DND-41 (cell line): ENCODE data around the gene PHTF1.

Experiments
- EZH2 ChIP-seq: IDR thresholded peaks from 3 replicates; pipeline ENCODE4 v1.6.1; 2012; ENCODE audit warnings: borderline replicate concordance, low read depth, mild to moderate bottlenecking, moderate library complexity, low read length, inconsistent platforms; ENCODE audit not compliant: severe bottlenecking
- TF ChIP-seq, protein P1 (sequence below): IDR thresholded peaks from 2 replicates; pipeline ENCODE4 v1.5.1; 2012; ENCODE audit warnings: borderline replicate concordance, low read length, moderate library complexity, mild to moderate bottlenecking; ENCODE audit not compliant: poor library complexity, severe bottlenecking; ENCODE audit errors: extremely low read depth

GRCh38 chr1:113800487-113800886 lies 41.2 kb upstream of the PHTF1 start:
- TF ChIP-seq, protein P1, sequence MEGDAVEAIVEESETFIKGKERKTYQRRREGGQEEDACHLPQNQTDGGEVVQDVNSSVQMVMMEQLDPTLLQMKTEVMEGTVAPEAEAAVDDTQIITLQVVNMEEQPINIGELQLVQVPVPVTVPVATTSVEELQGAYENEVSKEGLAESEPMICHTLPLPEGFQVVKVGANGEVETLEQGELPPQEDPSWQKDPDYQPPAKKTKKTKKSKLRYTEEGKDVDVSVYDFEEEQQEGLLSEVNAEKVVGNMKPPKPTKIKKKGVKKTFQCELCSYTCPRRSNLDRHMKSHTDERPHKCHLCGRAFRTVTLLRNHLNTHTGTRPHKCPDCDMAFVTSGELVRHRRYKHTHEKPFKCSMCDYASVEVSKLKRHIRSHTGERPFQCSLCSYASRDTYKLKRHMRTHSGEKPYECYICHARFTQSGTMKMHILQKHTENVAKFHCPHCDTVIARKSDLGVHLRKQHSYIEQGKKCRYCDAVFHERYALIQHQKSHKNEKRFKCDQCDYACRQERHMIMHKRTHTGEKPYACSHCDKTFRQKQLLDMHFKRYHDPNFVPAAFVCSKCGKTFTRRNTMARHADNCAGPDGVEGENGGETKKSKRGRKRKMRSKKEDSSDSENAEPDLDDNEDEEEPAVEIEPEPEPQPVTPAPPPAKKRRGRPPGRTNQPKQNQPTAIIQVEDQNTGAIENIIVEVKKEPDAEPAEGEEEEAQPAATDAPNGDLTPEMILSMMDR, result no peak
- TF ChIP-seq EZH2, result no peak
